Measurements from ENCODE around the gene HMG20A. TPM values are rescaled to one million over a fixed set of nuclear protein-coding genes. Genes with fewer than 3 reads are reported as not detected.

The HMG20A gene
- total RNA-seq, 1 donor from 2014 or later = 35.5 TPM

DNA sequence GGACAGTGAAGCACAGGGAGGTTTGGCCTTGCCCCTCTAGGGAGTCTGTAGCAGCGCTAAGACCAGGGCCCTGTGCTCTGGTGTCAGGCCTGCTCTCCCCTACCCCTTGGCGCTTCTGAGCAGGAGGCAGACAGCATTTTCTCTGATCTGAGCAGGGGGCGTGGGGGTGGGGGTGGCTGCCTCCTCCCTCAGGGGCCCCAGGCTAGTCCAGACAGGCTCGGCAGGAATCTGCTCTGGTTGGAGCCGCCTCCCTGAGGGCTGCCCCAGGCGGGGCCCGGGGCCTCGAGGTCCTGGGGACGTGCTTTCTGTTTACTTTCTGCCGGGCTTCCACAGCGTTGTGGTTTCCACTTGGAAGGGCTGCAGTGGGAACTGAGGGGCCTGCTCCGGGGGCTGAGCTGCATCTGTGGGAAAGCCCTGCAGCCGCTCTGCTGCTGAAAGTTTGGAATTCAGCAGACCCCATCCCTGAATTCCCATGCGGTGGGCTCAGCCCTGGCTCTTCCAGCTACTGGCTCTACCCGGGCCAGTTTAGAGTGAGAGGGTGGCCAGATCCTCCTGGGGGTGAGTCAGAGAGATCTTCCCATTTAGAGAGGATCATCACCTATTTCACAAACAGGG, 106.6 kb downstream of the HMG20A start:
- Mint-ChIP-seq H3K27me3 (ENCODE audit: low read depth) (no peaks in the 10 kb centered on the region), H3K9me3 (ENCODE audit: low read depth) (peaks cover 3% of the 10 kb centered on the region), H3K36me3 (ENCODE audit: low read depth) (no peaks in the 10 kb centered on the region), H3K4me1 (ENCODE audit: low read depth) (peaks cover 41% of the 10 kb centered on the region), H3K27ac (ENCODE audit: unreplicated experiment) (peak overlapping the region; percentile 87), H3K4me3 (ENCODE audit: unreplicated experiment) (no peak overlapping the region)
- DNase-seq (ENCODE audit: low spot score) = peak; percentile 95
- TF ChIP-seq CTCF (IDR thresholded peaks at IDR 0.05) = peak; percentile 20

GRCh38 chr15:77527831-77528231, 107.1 kb downstream of the HMG20A start:
- H3K4me3 Mint-ChIP-seq (ENCODE audit: unreplicated experiment) = no peak overlapping the region
- no peaks in the 10 kb centered on the region for H3K27me3 Mint-ChIP-seq (ENCODE audit: low read depth)
- no peaks in the 10 kb centered on the region for H3K36me3 Mint-ChIP-seq (ENCODE audit: low read depth)
- peaks cover 41% of the 10 kb centered on the region for H3K4me1 Mint-ChIP-seq (ENCODE audit: low read depth)
- H3K9me3 Mint-ChIP-seq (ENCODE audit: low read depth) = peaks cover 3% of the 10 kb centered on the region
- peak; percentile 53 for DNase-seq (ENCODE audit: low spot score)
- peak overlapping the region; percentile 87 for H3K27ac Mint-ChIP-seq (ENCODE audit: unreplicated experiment)
- no peak for TF ChIP-seq CTCF (IDR thresholded peaks at IDR 0.05)

DNA sequence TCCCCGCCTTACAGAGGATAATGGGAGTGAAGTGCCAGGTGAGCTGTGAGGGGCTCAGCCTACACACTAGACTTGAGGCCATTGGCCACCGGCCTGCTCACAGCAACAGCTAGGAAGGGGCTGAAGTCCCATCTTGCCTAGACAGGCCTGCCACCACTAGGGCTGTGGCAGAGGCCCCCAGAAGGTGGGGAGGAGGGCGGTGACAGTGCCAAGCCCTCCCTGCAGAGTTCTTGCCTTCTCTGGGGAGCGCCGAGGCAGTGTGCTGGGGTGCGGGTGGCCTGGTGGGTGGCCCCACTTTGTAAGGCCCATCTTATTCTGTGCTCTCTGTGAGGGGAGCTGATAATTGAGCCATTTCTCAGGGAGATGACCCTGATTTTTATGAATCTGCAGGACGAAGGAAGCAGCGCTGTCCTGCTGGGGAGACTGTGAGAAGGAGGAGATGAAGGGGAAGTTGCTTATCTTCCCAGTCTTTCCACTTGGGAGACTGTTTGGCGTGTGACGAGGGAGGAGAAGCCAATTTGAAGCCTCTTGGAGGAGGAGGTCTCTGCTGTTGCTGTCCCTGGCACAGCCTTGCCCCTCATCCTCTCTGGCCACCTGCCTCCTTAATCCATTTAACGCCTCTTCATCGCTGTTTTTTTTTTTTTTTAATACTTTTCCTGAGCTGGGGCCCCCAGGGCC, 107.7 kb downstream of the HMG20A start:
- peak; percentile 69 for DNase-seq (ENCODE audit: low spot score)
- TF ChIP-seq CTCF (IDR thresholded peaks at IDR 0.05) = peak; percentile 14
- Mint-ChIP-seq H3K27me3 (ENCODE audit: low read depth) (no peaks in the 10 kb centered on the region), H3K9me3 (ENCODE audit: low read depth) (peaks cover 3% of the 10 kb centered on the region), H3K4me1 (ENCODE audit: low read depth) (peaks cover 41% of the 10 kb centered on the region), H3K27ac (ENCODE audit: unreplicated experiment) (peak overlapping the region; percentile 87), H3K36me3 (ENCODE audit: low read depth) (no peaks in the 10 kb centered on the region), H3K4me3 (ENCODE audit: unreplicated experiment) (no peak overlapping the region)

GRCh38 chr15:77528968-77529319, 108.3 kb downstream of the HMG20A start:
- Mint-ChIP-seq H3K27ac (ENCODE audit: unreplicated experiment) (no peak overlapping the region), H3K4me3 (ENCODE audit: unreplicated experiment) (no peak overlapping the region), H3K36me3 (ENCODE audit: low read depth) (no peaks in the 10 kb centered on the region)

More at GRCh38 chr15:77528968-77529319, 108.3 kb downstream of the HMG20A start:
- DNase-seq (ENCODE audit: low spot score) = peak; percentile 73
- no peaks in the 10 kb centered on the region for H3K27me3 Mint-ChIP-seq (ENCODE audit: low read depth)
- TF ChIP-seq CTCF (IDR thresholded peaks at IDR 0.05) = no peak
- H3K9me3 Mint-ChIP-seq (ENCODE audit: low read depth) = peaks cover 3% of the 10 kb centered on the region
- peaks cover 46% of the 10 kb centered on the region for H3K4me1 Mint-ChIP-seq (ENCODE audit: low read depth)
